Adrenal gland (tissue), 5 donors: ENCODE results near the gene MTMR12.

Experiments
- CTCF ChIP-seq, 6 experiments: fragments of 450-650 bp in 4 of 6; fragments of 200-600 bp in 2 of 6; sonication (generic) in 1 of 6; IDR thresholded peaks; 1 replicate in 5 of 6; 2 replicates in 1 of 6; pipeline versions ENCODE4 v1.5.1 to v1.8.0; 2016 to 2021; ENCODE audit warnings: antibody characterized with exemption in 6 of 6, mild to moderate bottlenecking in 2 of 6, moderate library complexity in 1 of 6
- POLR2A ChIP-seq, 2 donors: fragments of 450-650 bp; IDR thresholded peaks; one replicate each; pipeline ENCODE4 v1.6.1; 2017; ENCODE audit warnings: antibody characterized with exemption in 2 of 2, mild to moderate bottlenecking in 2 of 2, moderate library complexity in 1 of 2
- donor health status: DM: no; HTN: no; CAD: no.

GRCh38 chr5:32283061-32283460 is 29.7 kb downstream of the MTMR12 start:
- TF ChIP-seq CTCF (IDR thresholded peaks at IDR 0.05), result no peak
- TF ChIP-seq POLR2A (IDR thresholded peaks at IDR 0.05), result no peak
